ENCODE measurements around the gene PACSIN1.

Gene PACSIN1

DNA sequence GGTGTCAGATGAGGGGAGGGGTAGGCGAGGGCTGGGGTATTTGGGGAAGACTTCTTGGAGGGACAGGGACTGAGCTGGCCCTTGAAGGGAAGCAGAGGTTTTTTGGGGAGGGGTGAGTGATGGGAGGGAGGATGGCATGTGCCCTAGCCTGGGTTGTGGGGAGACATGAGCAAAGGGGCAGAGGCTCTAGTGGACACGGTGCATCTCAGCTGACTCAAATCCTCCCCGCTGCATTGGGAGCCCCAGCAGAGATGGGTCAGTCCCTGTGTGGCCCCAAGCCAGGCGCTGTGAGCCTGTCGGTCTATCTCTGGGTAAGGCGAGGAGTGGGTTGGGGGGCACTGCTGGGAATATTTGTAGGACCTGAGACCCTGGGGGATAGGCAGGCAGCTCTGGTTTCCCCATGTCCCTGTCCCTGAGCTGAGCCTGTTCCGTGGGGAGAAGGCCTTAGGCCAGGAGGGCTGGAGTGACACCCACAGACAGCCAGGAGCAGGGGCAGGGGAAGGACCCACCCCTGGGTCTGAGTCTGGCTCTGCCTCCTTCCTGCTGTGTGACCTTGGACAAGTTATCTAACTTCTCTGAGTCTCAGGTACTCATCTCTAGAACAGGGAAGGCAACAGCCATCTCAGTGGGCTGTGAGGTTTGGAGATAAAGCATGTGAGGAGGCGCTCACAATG lies 54.2 kb downstream of the PACSIN1 start:
- no peak for DNase-seq (ENCODE audit: low read depth)
- no peak overlapping the region for H3K4me3 ChIP-seq (ENCODE audit: low read depth, low read length)
- in situ Hi-C loops (cut with HindIII; ENCODE audit: low sequenced_read_pairs) = no loop called here
- TF ChIP-seq, protein P1, sequence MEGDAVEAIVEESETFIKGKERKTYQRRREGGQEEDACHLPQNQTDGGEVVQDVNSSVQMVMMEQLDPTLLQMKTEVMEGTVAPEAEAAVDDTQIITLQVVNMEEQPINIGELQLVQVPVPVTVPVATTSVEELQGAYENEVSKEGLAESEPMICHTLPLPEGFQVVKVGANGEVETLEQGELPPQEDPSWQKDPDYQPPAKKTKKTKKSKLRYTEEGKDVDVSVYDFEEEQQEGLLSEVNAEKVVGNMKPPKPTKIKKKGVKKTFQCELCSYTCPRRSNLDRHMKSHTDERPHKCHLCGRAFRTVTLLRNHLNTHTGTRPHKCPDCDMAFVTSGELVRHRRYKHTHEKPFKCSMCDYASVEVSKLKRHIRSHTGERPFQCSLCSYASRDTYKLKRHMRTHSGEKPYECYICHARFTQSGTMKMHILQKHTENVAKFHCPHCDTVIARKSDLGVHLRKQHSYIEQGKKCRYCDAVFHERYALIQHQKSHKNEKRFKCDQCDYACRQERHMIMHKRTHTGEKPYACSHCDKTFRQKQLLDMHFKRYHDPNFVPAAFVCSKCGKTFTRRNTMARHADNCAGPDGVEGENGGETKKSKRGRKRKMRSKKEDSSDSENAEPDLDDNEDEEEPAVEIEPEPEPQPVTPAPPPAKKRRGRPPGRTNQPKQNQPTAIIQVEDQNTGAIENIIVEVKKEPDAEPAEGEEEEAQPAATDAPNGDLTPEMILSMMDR (IDR thresholded peaks at IDR 0.05; ENCODE audit: low read depth, low read length, missing control alignments) = no peak

DNA sequence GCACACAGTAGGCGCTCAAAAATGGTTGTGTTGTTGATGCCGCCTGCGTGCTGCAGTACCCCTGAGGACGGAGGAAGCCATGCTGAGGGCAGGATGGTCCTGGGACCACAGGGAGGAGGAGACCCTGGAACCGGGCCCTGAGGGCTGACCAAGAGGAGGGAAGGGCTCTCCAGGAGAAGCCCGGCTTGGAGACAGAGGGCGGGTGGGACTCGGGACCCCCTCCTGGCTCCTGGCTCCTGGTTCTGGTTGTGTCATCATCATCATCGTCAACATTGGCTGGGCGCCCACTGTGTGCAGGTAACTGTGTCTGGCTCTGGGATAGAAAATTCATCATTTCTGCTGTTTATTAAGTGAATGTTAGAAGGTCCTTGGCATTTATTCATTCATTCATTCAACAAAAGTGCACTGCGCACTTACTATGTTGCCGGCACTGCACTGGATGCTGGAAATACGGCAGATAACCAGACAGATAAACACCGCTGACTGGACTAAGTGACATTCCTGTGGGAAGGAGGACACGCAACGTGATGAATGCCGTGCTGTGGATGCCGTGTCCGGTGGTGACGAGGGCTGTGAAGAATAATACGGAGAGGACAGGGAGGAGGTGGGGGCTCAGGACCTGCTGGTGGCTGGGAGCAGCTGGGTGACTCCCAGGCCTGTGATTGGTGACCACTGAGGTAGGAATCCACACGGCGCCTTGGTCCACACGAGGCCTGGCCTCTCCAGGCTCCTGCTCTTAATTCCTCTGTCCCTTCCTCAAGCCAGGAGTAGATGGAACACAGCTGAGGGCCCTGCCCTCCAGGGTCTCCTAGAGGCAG lies 55.0 kb downstream of the PACSIN1 start:
- no peak for DNase-seq (ENCODE audit: low read depth)
- TF ChIP-seq, protein P1 (IDR thresholded peaks at IDR 0.05; ENCODE audit: low read depth, low read length, missing control alignments) = no peak
- in situ Hi-C loops (cut with HindIII; ENCODE audit: low sequenced_read_pairs) = no loop called here
- H3K4me3 ChIP-seq (ENCODE audit: low read depth, low read length) = no peak overlapping the region

DNA sequence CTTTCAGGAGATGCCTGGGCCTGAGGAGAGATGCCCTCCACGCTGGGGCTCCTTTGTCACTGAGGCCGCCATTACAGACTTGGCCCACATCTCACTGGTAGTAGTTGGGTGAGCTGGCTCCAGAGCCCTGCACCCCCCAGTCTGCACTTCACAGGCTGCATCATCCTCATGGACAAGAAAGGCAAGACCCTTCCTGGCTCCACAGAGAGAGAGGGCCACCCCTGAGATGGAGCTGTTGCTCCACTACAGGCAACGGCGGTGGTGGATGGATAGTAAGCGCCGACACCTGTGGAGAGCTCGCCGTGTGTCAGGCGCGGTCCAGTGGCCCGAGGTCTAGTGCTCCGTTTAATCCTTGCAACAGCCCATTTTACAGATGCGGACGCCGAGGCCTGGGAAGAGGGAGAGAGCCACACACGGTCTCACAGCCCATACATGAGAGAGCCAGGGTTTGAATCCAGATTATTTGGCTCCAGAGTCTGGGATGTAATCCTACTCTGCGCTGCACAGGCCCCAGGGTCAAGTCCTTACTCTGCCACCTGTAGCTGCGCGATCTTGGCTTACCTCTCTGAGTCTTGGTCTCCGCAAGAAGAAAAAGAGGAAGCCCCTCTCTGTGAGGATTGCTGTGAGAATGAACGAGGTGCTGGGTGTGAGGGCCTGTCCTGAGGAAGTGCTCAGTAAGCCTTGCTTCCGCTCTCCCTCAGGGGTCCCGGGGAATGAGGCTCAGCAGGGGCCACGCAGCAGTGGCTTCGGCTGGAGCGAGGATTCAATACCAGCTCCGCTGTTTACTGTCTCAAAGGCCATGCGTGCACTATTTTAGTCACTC lies 55.8 kb downstream of the PACSIN1 start:
- DNase-seq (ENCODE audit: low read depth) = no peak
- TF ChIP-seq, protein P1 (IDR thresholded peaks at IDR 0.05; ENCODE audit: low read depth, low read length, missing control alignments) = no peak
- in situ Hi-C loops (cut with HindIII; ENCODE audit: low sequenced_read_pairs) = no loop called here
- no peak overlapping the region for H3K4me3 ChIP-seq (ENCODE audit: low read depth, low read length)

DNA sequence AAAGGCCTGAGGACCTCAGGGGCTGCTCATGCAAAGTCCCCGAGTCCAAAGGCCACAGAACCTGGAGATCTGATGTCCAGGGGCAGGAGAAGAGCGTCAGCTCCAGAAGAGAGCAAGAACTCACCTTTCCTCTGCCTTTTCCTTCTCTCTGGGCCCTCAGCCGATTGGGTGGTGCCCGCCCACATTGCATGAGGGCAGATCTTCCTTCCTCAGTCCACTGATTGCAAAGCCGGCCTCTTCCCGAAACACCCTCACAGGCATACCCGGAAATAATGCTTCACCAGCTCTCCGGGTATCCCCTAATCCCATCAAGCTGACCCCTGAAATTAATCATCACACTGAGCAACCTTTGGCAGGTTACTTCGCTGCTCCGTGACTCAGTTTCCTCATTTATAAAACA lies 56.9 kb downstream of the PACSIN1 start:
- DNase-seq (ENCODE audit: low read depth) = no peak
- H3K4me3 ChIP-seq (ENCODE audit: low read depth, low read length) = no peak overlapping the region
- TF ChIP-seq, protein P1 (IDR thresholded peaks at IDR 0.05; ENCODE audit: low read depth, low read length, missing control alignments) = no peak
- in situ Hi-C loops (cut with HindIII; ENCODE audit: low sequenced_read_pairs) = no loop called here

DNA sequence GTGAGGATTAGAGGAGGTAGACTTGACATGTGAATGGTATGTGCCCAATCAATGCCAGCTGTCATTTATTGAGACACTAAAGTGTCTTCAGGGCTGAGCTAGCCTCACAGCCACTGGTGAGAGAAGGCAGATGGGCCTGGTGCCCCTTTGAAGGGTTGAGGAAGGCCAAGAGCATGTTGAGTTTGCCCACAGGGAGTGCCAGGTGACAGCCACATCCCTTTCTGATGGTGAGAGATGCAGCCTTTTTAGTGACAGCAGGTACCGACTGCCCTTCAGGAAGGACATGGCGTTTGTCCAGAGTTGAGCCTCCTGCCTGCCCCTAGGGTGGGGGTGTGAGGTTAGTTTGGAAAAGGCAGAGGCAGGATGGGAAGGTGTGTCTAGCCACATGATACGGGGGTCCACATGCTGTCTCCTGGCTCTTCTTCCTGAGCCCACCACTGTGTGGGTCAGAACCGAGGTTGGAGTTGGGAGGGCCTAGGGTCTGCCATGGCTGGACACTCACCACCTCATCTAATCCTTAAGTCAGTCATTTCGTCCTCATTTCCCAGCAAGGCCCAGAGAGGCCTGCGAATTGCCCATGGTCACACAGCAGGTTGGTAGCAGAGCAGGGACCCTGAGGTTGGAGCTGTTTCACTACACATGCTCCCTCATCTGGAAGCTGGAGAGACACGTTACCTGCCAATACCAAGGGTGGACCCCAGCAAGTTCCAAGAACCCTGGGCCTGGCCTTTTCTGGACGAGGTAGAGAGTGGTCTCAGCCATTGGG lies 57.7 kb downstream of the PACSIN1 start:
- H3K4me3 ChIP-seq (ENCODE audit: low read depth, low read length) = no peak overlapping the region

More for the DNA sequence above, 57.7 kb downstream of the PACSIN1 start:
- no peak for DNase-seq (ENCODE audit: low read depth)
- in situ Hi-C loops (cut with HindIII; ENCODE audit: low sequenced_read_pairs) = no loop called here
- TF ChIP-seq, protein P1 (IDR thresholded peaks at IDR 0.05; ENCODE audit: low read depth, low read length, missing control alignments) = no peak
